Mammary epithelial cell (primary cell): ENCODE results near the gene B3GNT5.

Source experiments
- CTCF ChIP-seq, 2 donors: IDR thresholded peaks in 1 of 2; conservative IDR thresholded peaks in 1 of 2; 2 replicates each; pipeline ENCODE4 v1.5.1; 2011 to 2012; ENCODE audit warnings: inconsistent platforms in 2 of 2, low read length in 2 of 2, mild to moderate bottlenecking in 2 of 2, control low read depth in 1 of 2, low read depth in 1 of 2; ENCODE audit not compliant: insufficient read depth in 1 of 2; ENCODE audit errors: extremely low read depth in 1 of 2
- EZH2 ChIP-seq: IDR thresholded peaks from 2 replicates; pipeline ENCODE4 v1.6.1; 2012; ENCODE audit warnings: low read length, inconsistent platforms, borderline replicate concordance

GRCh38 chr3:183229178-183229577 is 23.9 kb upstream of the B3GNT5 start:
- TF ChIP-seq EZH2 (no peak), CTCF (conservative IDR thresholded peaks at IDR 0.05 in 1 of 2, IDR thresholded peaks at IDR 0.05 in 1 of 2; ENCODE audit: extremely low read depth in 1 of 2, insufficient read depth in 1 of 2, low read depth in 1 of 2, low read length in 2 of 2) (no peak)
